Stimulated activated CD8-positive, alpha-beta memory T cell treated with anti-CD3 and anti-CD28 coated beads, Interleukin-15, amount 100 ng/mL, for 4 hours (primary cell): ENCODE results near the gene AGRN.
"Not testable (repeated sequence)": the region's sequence is repeated elsewhere in the genome, so short reads cannot be mapped to it uniquely, and the experiment has no call there.

Source experiments
- DNase-seq, 2 donors: peaks; one replicate each; pipeline ENCODE4 v3.0.0-alpha.2; 2020; ENCODE audit warnings: low read depth in 2 of 2

Gene AGRN

GRCh38 chr1:1001057-1001783 is 18.7 kb upstream of the AGRN start:
- DNase-seq: no peak

GRCh38 chr1:1003618-1004419 is 16.1 kb upstream of the AGRN start:
- no peak for DNase-seq

DNA sequence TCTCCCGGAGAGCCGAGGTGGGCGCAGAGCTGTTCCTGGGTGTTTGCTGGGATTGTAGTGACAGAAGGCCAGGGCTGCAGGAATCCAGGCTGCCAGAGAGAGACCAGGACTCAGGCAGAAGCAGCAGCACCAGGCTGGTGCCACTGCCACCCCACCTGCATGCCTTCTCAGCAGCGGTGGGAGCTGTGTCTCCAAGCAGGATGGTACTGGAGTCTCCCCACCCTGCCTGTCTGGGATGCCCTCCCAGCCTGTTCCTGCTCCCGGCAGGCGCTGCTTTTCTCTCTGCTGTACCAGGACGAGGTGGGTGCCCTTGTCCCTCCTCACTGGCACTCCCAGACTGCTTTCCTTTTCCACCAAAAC is 15.5 kb upstream of the AGRN start:
- DNase-seq: no peak

DNA sequence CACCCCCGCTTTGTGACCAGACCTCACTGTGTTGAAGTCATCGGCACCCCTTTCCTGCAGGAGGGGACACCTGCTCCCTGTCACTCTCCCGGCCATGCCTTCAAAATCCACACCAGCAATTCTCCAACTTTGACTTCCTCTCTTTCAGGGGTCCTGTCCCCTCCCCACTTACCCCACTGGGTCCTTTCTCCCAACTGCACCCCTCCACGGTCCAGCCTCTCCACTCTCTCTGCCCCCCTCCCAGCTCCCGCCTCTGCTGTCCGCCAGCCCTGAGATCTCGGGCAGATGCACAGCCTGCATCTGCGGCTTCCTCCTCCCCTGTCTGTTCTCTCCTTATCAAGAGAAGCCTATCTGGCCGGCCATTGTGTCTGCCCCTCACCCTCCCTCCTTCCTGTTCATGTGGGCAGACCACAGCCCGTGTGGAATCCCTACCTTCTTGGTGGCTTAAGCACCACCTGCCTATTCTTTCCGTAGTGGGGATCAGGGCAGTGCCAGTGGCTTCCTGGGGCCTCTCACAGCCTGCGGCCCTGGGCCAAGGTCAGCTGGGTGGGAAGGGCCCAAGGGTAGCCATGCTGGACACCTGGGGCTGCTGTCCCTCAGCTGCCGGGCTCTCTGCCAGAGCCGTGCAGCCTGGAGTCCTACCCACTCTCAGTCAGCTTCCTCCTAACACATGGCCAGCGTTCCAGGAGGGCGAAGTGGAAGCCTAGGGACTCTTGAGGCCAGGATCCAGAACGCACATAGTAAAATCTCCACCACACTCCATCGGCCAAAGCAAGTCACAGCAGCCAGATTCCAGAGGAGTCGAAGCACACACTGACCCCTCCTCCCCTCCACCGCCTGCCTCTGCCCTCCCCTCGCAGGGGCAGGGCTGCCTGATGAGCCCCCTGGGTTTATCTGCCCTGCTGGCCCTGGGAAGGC is 14.9 kb upstream of the AGRN start:
- DNase-seq: no peak

DNA sequence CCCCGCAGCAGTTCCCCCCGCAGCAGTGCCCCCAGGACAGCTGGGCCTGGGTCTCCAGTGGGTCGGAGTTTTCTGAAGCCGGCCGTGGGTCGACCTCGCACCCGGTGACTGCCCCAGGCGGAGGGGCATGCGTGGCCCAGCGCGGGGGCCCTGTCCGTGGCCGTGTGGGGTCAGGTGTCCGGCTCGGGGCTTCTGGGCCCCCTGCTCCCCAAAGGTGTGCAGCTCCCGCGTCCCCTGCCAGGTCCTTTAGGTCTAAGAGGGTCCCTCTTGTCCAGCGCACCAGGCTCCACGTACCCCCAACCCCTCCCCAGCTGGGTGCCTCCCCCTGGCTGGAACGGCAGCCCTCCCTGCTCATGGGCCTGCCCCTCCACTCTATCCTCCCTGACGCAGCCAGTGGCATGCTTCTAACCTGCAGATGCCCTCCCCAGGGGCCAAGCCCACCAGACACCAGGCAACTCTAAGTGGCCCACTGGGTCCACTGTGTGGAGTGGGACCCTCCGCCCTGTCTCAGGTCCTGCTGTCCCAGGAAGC is 14.1 kb upstream of the AGRN start:
- DNase-seq: no peak

GRCh38 chr1:1006305-1007159 is 13.4 kb upstream of the AGRN start:
- no peak for DNase-seq

GRCh38 chr1:1010131-1010530 is 9.8 kb upstream of the AGRN start:
- DNase-seq: not testable (repeated sequence)

GRCh38 chr1:1011396-1011949 is 8.4 kb upstream of the AGRN start:
- no peak for DNase-seq

DNA sequence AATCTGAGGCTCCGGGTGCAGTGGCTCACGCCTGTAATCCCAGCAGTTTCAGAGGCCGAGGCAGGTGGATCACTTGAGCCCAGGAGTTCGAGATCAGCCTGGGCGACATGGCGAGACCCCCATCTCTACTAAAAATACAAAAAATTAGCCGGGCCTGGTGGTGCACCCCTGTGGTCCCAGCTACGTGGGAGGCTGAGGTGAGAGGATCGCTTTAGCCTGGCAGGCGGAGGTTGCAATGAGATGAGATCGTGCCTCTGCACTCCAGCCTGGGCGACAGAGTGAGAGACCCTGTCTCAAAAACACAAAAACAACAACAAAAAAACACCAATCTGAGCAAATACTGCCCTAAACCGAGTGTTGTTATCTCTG is 7.2 kb upstream of the AGRN start:
- not testable (repeated sequence) for DNase-seq

GRCh38 chr1:1013105-1013921 is 6.6 kb upstream of the AGRN start, which contains the start of gene ISG15:
Gene ISG15 (plus strand): TSS chr1:1013497. CDS start chr1:1013574, 77 bp downstream.
- peak; percentile 79 to 82 for DNase-seq

GRCh38 chr1:1013922-1014648 is 5.8 kb upstream of the AGRN start:
- no peak for DNase-seq

DNA sequence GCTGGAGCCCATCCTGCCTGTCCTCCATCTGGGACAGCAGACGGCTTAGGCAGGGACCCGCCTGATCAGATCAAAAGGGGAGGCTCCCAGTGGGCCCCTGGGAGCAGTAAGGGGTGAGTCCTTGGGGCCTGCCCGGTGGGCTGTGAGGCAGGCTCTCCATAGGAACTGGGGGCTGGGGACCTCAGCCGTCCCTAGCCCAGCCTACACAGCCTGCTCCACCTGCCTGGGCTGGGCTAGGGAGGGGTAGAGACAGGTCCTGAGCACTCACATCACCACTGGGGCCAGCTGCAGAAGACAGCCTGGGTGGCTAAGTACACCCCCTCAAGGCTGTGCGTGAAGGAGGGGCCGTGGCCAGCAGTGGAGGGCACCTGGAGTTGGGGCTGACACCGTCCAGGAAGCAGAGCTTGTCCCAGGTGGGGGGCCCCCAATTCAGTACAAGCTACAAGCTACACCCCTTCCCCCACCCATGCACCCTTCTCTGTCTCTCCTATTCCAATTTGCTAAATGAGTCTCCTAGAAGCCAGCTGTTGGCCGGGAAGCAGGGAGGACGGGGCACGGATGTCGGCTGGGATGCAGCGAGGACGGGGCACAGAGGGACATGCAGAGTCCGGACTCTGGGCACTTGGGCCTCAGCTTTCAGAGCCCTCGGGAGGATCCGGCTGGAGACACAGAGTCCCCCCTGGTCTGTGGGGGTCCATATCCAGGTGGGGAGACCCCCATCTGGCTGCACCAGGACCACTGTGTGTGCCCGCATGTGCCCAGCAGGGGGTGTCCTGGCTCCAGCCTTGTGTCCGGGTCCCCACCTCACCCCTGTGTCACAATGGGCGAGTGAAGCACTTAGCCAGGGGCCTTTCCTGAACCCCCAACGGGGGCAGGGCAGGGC is 4.9 kb upstream of the AGRN start:
- DNase-seq: no peak

GRCh38 chr1:1017397-1018320 is 2.3 kb upstream of the AGRN start:
- DNase-seq: not testable (repeated sequence)

GRCh38 chr1:1018321-1018685 is 1.6 kb upstream of the AGRN start:
- DNase-seq: not testable (repeated sequence)

DNA sequence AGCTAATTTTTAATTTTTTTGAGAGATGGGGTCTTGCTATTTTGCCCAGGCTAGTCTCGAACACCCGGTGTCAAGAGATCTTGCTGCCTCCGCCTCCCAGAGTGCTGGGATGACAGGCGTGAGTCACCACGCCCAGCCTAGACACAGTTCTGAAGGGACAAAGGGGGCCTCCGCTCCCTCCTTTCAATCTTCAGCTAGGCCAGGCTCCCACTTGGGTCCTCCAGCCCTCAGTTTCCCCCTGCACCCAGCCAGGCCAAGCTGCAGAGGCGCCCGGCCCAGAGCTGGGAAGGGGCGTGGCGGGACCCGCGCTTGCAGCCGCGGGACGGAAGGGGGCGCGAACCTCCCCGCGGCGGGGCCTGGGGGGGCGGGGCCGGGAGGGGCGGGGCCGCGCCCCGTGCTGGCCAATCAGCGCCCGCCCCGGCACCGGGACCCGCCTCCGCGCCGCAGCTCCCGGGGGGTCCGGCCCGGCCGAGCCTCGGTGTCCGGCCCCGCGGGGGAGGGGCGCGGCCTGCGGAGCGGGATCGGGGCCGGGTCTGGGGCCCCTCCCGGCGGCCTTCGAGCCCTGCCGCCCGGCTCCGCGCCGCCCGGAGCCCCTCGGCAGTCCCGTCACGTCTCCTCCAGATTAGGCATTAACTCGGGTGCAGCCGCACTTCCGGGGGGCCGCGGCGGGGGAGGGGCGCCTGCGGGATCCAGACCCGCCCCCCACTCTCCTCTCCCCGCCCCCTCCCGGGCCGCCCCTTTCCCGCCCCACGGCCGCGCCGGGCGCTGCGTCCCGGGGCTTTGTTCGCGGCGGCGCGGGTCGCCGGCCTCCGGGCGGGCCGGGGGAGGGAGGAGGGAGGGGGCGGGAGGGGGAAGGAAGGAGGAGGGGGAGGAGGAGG is 559 bp upstream of the AGRN start:
- peak; percentile 56 to 67 for DNase-seq

GRCh38 chr1:1020415-1021009 is 592 bp downstream of the AGRN start:
- DNase-seq: no peak
